Renal cortical epithelial cell (primary cell): ENCODE measurements around the gene HOMER1. TPM values are rescaled to one million over a fixed set of nuclear protein-coding genes. Genes with fewer than 3 reads are reported as not detected.

Experiments
- total RNA-seq: library from RNA; depleted of rRNA; stranded (reverse); fragments of >200 nt; gene quantifications from 2 replicates; pipeline ENCODE4 v1.2.3, GENCODE V29; 2014

Gene HOMER1
- total RNA-seq, 1 donor from 2014 or later, result 26.2 TPM

Other genes with a start within 250 kb of the HOMER1 start
- 42.2 and 55.1 TPM in 2 replicates for gene TENT2, start 98.3 kb upstream of the HOMER1 start, total RNA-seq
- gene CMYA5, start 175.7 kb upstream of the HOMER1 start, total RNA-seq, result 2.8 TPM in 1 of 2 replicates, not detected in the other